Activated CD4-positive, CD25-positive, alpha-beta regulatory T cell treated with anti-CD3 and anti-CD28 coated beads, Interleukin-2, amount 50 U/mL, for 24 hours (primary cell): ENCODE measurements around the gene SEMA7A.
A peak's percentile ranks its signal among the peaks of the same experiment; 100 is the strongest.

Experiments
- ATAC-seq, 2 donors: fragments of 150-1000 bp; cut with Tn5 transposase; one replicate each; pipeline ENCODE4 v1.10.0; 2021; ENCODE audit warnings: mild to moderate bottlenecking in 1 of 2, moderate library complexity in 1 of 2

SEMA7A gene

DNA sequence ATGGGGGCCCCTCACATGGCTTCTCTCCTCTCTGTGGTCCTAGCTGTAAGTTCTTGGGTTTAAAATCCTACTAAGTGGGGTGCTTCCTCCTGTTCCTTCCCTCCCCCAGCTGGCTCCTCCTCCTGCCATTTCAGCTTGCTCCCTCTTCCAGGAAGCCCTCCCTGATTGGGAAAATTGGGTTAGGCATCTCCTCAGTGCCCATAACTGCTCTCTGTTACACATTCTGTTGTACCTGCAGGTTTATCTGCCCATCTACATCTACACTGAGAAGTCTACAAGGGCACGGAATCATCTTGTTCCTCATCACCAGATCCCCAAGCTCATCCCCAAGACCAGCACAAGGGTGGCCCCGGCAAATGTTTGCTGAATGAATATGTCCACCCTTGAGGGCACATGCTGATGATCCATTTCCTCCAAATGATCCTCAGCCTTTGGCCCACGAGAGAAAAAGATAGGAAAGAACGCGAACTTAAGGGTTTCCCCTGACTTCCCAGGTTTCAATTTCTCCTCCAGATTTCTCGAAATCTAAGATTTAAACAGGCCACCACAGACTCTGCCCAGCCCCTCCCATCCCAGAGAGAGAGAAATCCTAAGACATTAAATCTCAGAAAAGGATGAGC is 3.9 kb downstream of the SEMA7A start:
- no peak for ATAC-seq

DNA sequence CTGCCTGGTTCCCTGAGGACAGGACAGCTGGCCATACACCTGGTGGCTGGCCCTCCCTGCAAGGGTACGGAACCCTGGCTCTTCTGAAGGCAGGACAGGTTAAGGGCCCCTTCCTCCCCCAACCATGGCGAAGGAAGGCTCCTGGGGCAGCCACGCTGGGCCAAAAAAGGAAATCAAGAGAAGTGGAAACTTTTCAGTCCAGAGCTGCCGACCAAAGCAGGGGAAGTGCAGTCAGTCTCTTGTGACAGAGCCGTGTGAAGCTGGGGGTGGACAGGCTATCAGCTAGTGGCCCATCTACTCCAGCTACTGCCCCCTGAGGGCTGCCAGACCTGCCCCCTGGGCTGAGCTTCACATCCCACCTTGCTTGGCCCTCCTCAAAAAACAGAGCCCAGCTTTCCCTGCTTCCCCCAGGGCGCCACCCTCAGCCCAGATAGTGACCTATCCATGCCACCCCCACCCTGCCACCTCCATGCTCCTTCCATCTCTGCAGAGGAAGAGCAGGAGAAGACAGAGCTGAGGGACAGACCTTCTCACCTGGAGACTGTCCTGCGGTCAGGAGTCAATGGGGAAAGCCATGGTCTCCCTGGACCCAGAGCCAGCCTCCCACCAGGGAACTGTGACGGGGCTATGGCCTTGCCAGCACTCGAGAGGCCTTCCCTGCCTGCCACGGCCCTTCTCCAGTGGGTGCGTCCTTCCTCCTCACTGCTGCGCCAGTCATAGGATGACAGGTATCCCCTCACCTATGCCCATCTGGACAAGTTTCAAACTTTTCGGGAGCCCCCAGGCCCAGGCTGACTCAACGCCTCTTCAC is 4.6 kb downstream of the SEMA7A start:
- ATAC-seq = no peak

DNA sequence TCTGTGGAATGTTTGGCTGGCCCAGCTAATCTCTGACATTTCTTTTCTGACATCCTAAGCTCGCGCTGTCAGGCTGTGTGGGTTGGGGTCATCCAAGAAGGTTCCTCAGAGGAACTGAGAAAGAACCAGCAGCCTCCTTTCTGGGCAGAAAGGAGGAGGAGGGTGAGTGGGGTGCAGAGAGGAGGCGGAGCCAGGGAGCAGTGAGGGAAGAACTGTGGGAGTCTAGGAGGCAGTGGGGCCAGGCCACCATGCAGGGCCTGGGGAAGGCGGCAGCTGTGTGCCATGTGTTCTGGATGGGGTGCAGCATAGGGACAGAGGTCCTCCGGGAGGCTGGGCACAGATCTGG is 5.3 kb downstream of the SEMA7A start:
- no peak for ATAC-seq

DNA sequence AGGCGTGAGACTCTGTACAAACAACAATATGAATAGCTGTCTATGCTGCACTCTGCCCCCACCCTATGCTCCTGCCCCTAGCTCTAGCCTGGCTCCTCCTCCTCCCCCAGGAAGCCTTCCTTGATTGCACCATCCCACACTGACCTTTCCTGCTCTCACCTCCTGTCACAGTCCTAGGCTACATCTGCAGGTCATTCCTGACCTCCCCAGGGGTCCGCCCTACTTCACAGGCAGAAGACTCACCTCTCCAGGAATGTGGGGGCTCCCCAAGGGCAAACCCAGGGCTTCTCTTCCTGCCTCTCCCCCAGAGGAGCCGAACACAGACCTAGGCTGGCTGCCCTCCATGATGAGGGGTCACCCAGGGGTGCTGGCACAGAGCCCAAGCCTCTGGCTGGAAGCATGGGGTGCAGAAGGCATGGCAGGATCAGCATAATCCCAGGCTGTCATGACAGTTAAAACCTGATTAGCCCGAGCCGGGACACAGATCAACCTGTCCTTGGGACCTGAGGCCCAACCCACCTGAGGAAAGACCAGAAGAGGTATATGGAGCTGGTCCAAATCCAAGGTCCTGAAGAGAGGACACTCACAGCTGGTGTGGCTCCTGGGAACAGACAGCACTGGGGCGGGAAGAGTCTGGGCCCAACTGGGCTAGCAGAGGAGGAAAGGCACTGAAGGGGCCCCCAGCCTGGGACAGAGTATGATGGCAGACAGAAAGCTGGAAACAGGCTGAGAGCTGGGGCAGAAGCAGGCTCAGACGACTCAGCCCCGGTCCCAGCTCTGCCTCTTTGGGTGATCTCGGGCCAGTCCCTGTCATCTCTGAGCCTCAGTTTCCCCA is 5.9 kb downstream of the SEMA7A start:
- ATAC-seq = no peak

DNA sequence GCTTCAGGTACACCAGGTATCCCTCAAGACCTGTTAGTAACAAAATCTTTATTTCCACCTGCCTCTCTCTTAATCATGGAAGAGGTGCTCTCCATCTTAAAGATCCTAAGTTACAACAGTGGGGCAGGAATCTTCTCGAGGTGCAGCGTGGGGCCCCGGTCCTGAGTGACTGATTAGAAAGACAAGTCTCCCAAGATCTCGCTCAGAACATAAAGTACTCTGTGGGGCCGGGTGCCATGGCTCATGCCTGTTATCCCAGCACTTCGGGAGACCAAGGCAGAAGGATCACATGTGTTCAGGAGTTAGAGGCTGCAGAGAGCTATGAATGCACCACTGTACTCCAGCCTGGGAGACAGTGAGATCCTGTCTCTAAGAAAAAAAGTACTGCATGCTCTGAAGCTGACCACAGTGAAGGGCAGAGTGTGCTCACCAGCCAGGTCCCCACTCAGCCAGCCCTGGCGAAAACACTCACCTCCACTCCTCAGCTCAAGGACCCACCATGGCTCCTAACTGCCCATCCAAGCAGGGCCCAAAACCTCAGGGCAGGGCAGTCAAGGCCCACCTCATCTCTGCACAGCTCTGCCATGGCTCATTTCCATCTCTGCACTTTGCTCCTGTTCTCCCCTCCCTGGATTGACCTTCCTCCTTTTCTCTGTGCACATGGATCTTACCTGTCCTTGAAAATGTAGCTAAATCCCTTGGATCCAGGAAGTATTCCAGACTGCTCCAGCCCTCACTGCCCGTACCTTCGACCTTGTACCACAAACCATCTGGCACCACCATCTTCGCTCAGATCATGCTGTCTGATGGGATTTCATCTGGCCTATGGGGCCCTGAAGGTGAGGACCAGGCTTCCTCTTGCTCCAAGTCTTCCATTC is 7.1 kb downstream of the SEMA7A start:
- ATAC-seq = no peak

DNA sequence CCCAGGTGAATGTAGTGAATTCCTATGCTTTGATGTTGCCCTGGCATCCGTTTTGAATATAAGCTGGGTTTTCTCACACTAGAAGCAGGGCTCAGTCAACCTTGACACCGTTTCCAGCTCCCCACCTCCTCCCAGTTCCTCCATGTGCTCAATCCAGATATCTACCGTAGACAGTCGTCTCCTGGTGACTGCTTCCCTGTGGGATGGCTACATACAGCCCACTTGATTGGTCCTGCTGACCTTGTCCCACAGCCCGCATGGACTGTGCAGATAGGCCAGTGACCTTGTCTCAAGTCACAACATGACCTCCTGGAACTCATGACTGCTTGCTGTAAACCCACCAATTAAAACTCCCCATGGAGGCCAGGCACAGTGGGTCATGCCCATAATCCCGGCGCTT is 8.1 kb downstream of the SEMA7A start:
- ATAC-seq = no peak

DNA sequence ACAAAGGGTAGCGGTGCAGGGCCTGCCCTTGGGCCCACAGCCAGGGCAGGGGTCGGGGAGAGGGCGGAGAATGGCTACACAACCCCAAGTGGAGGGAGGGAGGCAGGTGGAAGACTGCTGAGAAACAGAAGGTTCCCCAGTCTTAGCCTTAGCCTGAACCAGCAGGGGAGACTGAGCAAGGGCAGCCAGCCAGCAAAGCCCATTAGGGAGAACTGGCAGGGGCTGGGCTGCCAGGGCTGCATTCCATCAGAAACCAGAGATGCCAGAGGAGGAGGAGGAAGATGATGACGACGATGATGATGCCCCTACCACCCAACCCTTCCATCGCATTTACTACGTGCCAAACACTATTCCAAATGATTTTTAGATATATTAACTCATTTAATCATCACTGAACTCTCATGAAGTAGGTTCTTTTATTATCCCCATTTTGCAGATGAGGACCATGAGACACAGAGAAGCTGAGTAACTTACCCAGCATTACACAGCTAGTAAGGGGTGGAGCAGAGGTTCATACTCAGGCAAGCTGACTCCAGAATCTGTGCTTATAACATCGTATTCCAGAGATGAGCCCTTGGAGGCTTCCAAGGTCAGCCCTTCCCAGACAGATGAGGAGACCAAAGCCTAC is 8.7 kb downstream of the SEMA7A start:
- no peak for ATAC-seq

DNA sequence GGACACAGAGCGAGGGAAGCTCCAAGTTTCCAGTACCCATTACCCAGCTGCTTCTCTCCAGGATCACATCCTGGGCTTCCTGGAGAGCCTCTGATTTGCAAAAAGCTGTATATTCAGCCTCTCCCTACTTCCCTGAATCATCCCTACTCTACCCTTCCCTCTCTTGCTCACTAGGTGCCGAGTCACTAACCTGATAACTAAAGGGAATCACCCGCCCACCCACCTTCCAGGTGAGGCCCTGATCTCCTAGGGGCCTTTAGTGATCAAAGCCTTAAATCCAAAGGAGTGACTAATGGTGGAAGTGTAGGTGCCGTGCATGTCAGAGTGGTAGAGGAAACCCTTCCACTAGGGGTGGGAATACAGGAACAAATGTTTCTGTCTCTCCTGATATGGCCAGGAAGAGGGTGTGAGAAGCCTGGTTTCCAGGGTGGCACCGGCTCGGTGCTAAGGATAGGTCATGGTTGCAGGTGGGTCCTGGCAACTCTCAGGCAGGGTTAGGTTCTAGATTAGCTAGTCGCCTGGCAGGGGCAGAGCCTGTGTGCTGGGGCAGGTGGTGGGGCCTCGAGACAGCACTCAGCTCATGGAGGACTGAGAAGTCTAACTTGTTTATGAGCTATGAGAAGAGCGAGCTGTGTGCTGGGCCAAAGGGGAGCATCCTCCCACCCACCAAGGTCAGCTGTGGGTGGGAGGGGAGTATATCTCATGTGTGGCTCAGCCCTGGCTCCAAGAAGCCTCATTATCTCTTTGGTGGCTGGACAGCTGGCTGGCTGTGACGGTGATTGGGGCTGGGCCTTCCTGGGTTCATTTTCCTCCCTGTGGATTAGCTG is 10.1 kb downstream of the SEMA7A start:
- ATAC-seq = no peak

DNA sequence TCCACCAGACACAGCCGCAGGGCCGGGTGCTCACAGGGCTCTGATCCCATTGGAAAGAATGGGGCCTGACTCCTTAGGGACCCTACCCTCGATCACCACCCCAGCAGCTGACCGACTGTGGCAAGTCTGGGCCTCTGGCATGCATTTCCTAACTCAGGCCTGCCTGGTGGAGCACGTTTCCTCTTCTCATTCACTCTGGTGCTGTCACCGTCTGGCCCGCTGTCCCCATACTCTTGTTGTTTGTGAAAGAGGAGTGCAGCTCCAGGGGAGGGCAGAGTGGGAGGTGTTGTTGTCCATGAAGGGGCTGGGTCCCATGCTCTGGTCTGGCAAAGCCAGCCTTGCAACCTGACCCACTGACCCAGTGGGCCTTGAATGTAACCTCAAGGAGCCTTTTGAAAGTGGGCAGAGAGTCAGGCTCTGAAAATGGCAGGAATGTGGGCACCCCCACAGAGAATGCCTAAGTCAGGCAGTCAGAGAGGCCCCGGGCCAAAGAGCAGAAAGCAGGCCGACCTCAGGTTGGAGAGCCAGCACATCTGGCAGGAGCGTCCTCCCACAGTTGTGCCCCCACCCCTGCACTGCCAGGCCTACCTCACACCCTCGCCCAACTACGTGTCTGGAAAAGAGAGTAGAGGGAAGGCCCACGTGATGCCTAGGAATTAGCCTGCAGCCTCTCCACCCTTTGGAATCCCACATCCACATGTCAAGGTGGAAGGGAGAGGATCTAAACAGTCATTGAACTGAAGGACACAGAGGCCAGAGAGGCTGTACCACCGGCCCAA is 10.9 kb downstream of the SEMA7A start:
- no peak for ATAC-seq

DNA sequence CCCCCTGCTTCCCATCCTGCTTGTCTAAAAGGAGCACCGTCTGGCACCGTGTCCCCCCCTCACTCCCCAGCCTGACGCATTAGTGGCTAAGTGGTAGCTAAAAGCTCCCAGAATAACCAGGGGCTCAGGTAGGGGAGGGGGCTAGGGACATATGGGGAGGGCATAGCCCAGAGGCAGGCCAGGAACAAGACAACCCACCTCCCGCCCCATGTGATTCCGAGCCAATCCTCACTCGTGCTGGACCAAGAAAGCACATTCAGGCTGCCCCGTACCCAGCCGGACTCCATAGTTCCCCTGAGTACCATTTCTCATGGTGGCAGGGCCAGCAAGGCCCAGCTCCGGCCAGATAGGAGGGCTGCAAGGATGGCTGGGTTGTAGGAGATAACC is 11.5 kb downstream of the SEMA7A start:
- no peak for ATAC-seq

DNA sequence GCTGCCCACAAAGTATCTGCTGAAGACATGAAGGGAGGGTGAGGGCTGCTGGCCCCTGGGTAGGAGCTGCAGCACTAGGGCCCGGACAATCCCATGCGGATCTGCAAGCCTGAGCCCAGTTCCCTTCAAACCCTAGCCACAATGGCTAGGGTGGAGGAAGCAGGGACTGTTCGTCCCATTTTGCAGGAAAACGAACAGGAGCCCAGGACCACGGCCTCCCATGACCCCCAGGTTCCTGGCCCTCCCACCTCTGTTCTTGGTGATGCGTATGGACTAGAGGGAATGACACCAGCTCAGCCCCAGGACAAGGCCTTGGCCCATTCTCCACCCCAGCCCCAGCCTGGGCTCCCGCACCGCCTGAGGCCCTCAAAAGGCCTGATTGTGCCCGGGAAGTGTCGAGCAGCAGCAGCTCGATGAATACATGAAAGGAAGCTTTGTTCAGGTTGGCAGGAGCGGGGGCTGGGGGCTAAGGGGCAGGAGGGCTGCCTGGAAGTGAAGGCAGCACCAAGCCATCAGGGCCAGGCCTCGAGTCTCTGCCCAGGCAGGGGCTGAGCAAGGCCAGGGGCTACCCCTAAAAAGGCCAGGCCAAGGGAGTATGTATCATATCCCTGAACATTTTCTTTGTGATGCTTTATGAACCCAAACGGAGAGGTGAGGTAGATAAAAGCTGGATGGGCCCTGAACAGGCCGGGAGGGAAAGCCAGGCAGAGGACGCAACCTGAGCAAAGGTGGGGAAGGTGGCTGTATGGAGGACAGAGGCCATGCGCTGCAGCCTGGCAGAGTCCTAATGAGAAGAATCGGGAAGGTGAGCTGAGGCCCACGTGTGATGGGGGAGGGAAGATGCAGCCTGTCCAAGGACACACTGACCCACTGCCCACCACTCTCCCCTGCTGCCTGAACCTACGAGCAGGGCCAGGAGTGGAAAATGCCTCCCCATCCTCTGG is 12.2 kb downstream of the SEMA7A start:
- ATAC-seq = no peak

DNA sequence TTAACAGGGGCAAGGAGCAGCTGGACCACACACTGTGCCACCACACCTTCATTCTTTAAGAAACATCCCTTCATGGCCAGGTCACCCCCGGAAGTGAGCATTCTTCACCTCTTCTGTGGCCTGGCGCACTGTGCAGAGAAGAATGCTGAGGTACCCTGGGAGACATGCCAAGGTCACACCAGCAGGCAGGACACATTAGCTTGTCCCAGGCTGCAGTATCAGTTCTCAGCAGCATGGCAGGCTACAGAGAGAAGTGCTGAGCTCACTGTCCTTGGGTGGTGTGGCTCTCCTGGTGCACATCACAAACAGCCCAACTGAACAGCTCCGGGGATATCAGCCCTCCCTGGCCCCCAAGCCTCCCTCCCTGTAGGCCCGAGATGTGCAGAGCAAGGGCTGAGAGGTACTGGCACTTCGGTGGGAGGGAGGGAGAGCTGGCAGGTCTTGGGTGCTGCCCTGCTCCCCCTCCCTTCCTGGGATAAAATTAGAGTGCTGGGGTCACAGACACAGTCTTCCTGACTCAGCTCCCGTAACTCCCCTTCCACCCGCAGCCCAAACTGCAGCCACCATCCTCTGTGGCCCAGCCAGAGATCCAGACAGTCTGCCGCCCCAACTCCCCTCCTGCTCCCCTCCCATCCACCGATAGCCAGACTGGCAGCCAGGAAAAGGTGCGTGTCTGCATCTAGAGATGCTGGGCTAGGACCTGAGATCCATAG is 13.4 kb downstream of the SEMA7A start:
- ATAC-seq = no peak

DNA sequence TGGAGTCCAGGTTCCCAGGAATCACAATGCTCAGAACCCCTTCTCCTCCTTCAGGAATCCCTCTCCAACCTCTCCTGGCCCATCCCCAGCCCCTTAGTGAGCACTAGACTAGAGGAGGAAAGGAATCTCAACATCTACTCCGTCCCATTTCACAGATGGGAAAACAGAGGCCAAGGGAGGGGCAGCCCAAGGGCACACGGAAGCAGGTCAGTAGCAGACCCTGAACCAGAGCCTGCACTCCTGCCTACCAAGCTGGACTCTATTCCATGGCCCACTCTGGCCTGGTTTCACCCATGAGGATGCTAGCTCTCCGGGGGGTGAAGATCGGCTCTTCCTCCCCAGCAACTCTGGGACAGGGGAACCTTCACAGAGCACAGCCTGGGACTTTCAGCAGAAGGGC is 14.3 kb downstream of the SEMA7A start:
- ATAC-seq = no peak

DNA sequence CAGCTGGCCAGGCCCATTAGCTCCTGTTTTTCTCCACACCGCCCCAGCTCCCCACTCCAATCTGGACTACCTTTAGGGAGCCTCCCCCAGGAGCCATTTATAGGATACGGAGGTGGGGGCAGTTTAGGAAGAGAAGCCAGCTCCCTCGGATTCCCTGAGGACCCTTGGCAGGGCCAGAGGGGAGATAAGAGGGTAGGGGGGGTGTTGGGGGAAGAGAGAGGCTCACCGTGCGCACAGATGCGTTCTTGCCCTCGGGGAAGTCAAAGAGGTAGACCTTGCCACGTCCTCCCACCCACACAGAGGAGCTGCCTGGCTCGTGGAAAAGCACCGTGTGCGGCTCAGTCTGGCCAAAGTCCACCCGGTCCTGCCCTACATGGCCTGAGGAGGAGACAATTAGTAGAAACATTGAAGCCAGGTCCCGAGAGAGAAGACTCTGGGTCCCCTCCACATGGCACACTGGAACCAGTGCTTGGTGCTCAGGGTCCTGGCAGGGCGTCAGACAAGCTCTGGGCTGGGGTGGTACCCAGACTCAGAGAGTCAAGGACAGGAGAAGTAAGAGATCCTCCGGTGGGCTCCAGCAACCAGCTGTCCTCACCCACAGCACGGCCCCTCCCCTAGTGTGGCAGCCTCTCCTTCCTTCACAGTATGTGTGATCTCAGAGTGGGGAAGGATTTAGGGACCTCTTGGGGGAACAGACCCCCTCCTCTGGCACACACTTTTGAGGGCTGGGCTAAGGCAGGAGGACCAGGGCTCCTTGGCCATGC is 15.0 kb downstream of the SEMA7A start:
- ATAC-seq = no peak

DNA sequence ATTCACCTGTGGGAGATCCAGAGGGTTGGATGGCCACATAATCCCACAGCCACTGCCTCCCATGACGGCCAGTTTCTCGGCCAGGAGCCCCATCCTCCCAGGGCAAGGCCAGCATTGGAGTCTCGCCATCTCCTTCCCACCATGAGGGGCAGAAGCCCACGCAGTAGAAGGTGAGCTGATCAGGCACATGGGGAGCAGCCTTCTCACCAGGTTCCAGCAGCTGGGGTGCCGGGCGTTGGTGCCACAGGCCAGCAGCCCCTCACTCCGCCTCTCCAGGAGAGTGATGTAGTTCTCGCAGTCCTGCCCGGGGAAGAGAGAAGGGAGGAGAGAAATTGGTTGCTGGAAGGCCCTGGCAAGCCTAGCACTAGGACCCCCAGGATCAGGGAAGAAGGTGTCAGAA is 16.1 kb downstream of the SEMA7A start:
- no peak for ATAC-seq

DNA sequence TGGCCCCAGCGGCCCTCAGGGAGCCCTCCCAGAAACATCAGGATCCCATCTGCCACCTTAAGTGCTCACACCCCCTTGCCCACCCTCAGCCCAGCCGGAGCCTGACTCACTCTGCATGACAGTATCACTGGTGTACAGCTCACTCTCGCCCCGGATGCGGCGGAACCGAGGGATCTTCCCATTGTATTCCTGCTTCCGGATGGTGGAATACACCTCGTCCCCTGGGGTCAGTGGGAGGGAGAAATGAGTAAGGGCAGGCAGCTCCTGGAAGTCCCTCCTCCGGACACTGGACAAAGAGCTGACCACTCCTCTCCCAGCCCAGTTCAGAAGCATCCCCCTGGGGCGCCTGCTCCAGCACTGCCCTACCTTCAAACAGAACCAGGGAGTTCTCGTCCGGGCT is 16.5 kb downstream of the SEMA7A start:
- no peak for ATAC-seq

DNA sequence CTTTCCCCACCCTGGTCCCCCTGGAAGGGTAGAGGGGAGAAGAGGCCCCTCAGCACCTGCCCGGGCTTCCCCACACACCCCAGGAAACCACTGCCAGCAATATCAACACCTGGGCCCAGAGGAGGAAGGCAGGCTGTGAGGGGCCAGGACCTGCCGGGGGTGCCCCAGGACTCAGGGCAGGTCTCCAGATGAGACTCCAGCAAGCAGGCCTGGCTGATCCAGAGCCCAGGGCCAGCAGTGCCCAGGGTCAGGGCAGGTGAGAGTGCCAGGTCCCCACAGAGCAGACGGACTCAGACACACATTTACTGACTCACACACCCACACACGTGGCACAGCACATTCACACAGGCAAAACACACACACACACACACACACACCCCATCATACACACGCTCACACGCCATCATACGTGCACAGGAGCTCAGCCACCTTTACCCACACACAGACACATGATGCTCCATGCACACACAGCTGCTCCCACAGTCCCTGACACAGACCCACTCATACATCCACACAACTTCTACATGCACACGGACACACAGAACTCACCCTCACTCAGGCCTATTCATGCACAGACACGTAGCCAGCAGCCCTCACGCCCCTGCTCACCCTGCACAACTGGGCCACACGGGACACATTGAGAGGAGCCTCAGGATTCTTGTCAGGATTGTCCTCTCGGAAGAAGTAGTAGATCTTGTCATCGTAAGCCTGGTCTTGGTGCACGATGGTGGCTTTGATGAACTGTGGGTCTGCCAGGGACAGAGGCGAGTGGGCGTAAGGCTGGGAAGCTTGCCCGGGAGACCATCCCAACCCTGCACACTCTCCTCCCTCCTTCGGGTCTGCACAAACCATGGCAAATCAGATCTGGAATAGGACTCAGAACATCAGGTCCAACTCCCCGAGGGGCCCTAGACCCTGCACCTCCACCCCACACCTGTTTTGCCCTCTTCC is 17.5 kb downstream of the SEMA7A start:
- peak in 1 of 2 donors; percentile 18 for ATAC-seq
